B cell (primary cell): Measurements from ENCODE around the gene LRRD1. TPM values are rescaled to one million over a fixed set of nuclear protein-coding genes. Genes with fewer than 3 reads are reported as not detected.
"Not testable (repeated sequence)": the region's sequence is repeated elsewhere in the genome, so short reads cannot be mapped to it uniquely, and the experiment has no call there.

ENCODE experiments used
- ATAC-seq: fragments of 200-7000 bp; cut with Tn5 transposase; one replicate; pipeline ENCODE4 v1.10.0; 2021; ENCODE audit warnings: low read depth, mild to moderate bottlenecking, moderate number of reproducible peaks, moderate library complexity
- CTCF ChIA-PET: fragments of 350-600 bp; sonication (Branson Sonifier 250); formaldehyde crosslinking; loops from one replicate; lab custom pipeline; 2021; ENCODE audit warnings: antibody characterized with exemption, inconsistent platforms; lab: Charles Lee
- POLR2A ChIA-PET: fragments of 350-600 bp; sonication (Branson Sonifier 250); formaldehyde crosslinking; loops from one replicate; lab custom pipeline; 2021; ENCODE audit warnings: antibody characterized with exemption; lab: Charles Lee
- DNase-seq: peaks from one replicate; pipeline ENCODE4 v3.0.0; 2013
- H2AFZ ChIP-seq: 2 replicates; pipeline ENCODE4 v1.6.1; 2012; ENCODE audit warnings: mild to moderate bottlenecking, low read depth, low read length; ENCODE audit not compliant: insufficient read depth, poor library complexity, severe bottlenecking
- H3K27ac ChIP-seq, 2 donors: 1 replicate in 1 of 2; 2 replicates in 1 of 2; pipeline ENCODE4 v1.5.1; 2012 to 2013; ENCODE audit warnings: low read length in 2 of 2, mild to moderate bottlenecking in 2 of 2, moderate library complexity in 1 of 2
- H3K27me3 ChIP-seq, 4 experiments: fragments of 200-600 bp in 1 of 4; sonication (generic) in 1 of 4; replicated peaks in 1 of 4; 1 replicate in 2 of 4; 2 replicates in 2 of 4; pipeline versions ENCODE4 v1.6.1 to v1.7.0; 2013 to 2016; ENCODE audit warnings: low read length in 3 of 4, mild to moderate bottlenecking in 2 of 4, mixed read lengths in 1 of 4, moderate library complexity in 1 of 4; ENCODE audit not compliant: insufficient read depth in 4 of 4, control insufficient read depth in 3 of 4; ENCODE audit errors: control extremely low read depth in 1 of 4
- H3K36me3 ChIP-seq, 2 experiments: replicated peaks in 1 of 2; 1 replicate in 1 of 2; 2 replicates in 1 of 2; pipeline versions ENCODE4 v1.6.1 to v1.7.1; 2013; ENCODE audit warnings: low read length in 1 of 2; ENCODE audit not compliant: insufficient read depth in 2 of 2, control insufficient read depth in 1 of 2; ENCODE audit errors: control extremely low read depth in 1 of 2, extremely low read depth in 1 of 2
- H3K4me1 ChIP-seq, 2 donors: fragments of 200-600 bp in 1 of 2; sonication (generic) in 1 of 2; 1 replicate in 1 of 2; 2 replicates in 1 of 2; pipeline versions ENCODE4 v1.5.1 to v1.6.1; 2013 to 2017; ENCODE audit warnings: low read length in 2 of 2; ENCODE audit not compliant: control insufficient read depth in 2 of 2, insufficient read depth in 2 of 2
- H3K4me2 ChIP-seq: replicated peaks from 2 replicates; pipeline ENCODE3; 2012; ENCODE audit warnings: mild to moderate bottlenecking, low read depth, low read length; ENCODE audit not compliant: poor library complexity, severe bottlenecking
- H3K4me3 ChIP-seq, 5 experiments: fragments of 200-600 bp in 1 of 5; sonication (generic) in 1 of 5; 1 replicate in 3 of 5; 2 replicates in 2 of 5; pipeline versions ENCODE4 v1.5.1 to v1.7.0; 2011 to 2016; ENCODE audit warnings: low read length in 4 of 5, mild to moderate bottlenecking in 4 of 5, low read depth in 2 of 5, control low read depth in 1 of 5, moderate library complexity in 1 of 5; ENCODE audit not compliant: insufficient read depth in 1 of 5; ENCODE audit errors: control extremely low read depth in 1 of 5, extremely low read depth in 1 of 5
- H3K79me2 ChIP-seq: fragments of 200-600 bp; sonication (generic); one replicate; pipeline ENCODE4 v1.6.0; 2016; ENCODE audit warnings: low read length; ENCODE audit not compliant: control insufficient read depth, insufficient read depth
- H3K9ac ChIP-seq: fragments of 200-600 bp; sonication (generic); 2 replicates; pipeline ENCODE4 v1.6.1; 2017; ENCODE audit warnings: mild to moderate bottlenecking, low read length, moderate library complexity
- H3K9me3 ChIP-seq, 3 donors: one replicate each; pipeline versions ENCODE4 v1.6.1 to v1.7.1; 2013; ENCODE audit warnings: low read length in 2 of 3; ENCODE audit not compliant: control insufficient read depth in 2 of 3, insufficient read depth in 1 of 3; ENCODE audit errors: control extremely low read depth in 1 of 3
- H4K20me1 ChIP-seq: 2 replicates; pipeline ENCODE4 v1.6.0; 2012; ENCODE audit warnings: mild to moderate bottlenecking, low read length; ENCODE audit not compliant: insufficient read depth, control insufficient read depth, poor library complexity, severe bottlenecking
- H3K27ac Mint-ChIP-seq: one replicate; pipeline ENCODE4 v1.8.0; 2021; ENCODE audit warnings: mixed read lengths
- H3K27me3 Mint-ChIP-seq: one replicate; pipeline ENCODE4 v1.8.0; 2021; ENCODE audit warnings: mixed read lengths
- H3K4me1 Mint-ChIP-seq: one replicate; pipeline ENCODE4 v1.8.0; 2021; ENCODE audit warnings: mixed read lengths
- H3K4me3 Mint-ChIP-seq: one replicate; pipeline ENCODE4 v1.8.0; 2021; ENCODE audit warnings: mixed read lengths
- H3K9me3 Mint-ChIP-seq: one replicate; pipeline ENCODE4 v1.8.0; 2022; ENCODE audit warnings: mixed read lengths; ENCODE audit not compliant: insufficient read depth
- CTCF ChIP-seq: fragments of 200-600 bp; IDR thresholded peaks from one replicate; pipeline ENCODE4 v1.8.0; 2022; ENCODE audit warnings: antibody characterized with exemption, mild to moderate bottlenecking
- EZH2 ChIP-seq: IDR thresholded peaks from 2 replicates; pipeline ENCODE4 v1.6.1; 2012; ENCODE audit warnings: borderline replicate concordance, low read depth, mild to moderate bottlenecking, moderate library complexity, low read length; ENCODE audit not compliant: insufficient read depth, poor library complexity, severe bottlenecking
- WGBS: methylation state at CpG from one replicate; pipeline ENCODE4 v1.1.5; 2013; ENCODE audit warnings: missing lambda C conversion rate; ENCODE audit not compliant: insufficient coverage; 5-methylcytosine and 5-hydroxymethylcytosine counted together
- intact Hi-C: fragments of 100-400 bp; cut with micrococcal nuclease; formaldehyde crosslinking; loops from one replicate; pipeline ENCODE4 v1.10.0; 2022
- polyA plus RNA-seq: library from polyadenylated mRNA; depleted of rRNA; stranded (reverse); fragments of >200 nt; gene quantifications from 2 replicates; pipeline ENCODE4 v1.2.3, GENCODE V29; 2012
- total RNA-seq, 2 donors: library from RNA; stranded (reverse); fragments of 120-200 nt in 1 of 2; gene quantifications; 1 replicate in 1 of 2; 2 replicates in 1 of 2; pipeline versions ENCODE4 v1.2.3 to v1.2.4, GENCODE V29; 2013 to 2022

The LRRD1 gene
- total and polyA plus RNA-seq, 2 donors (not counting 1 experiment from before 2014, with no cell fraction given), result 0.03 to 0.17 TPM

- ChIA-PET POLR2A (no interaction called here), CTCF (no interaction called here)
- Mint-ChIP-seq H3K9me3 (no peaks in the 10 kb centered on the region), H3K27ac (no peak overlapping the region), H3K4me3 (no peak overlapping the region), H3K4me1 (no peaks in the 10 kb centered on the region), H3K27me3 (no peaks in the 10 kb centered on the region)
- Histone ChIP-seq H2AFZ (no peak overlapping the region), H3K4me3 (no peak overlapping the region), H3K79me2 (no peaks in the 10 kb centered on the region), H3K27ac (no peak overlapping the region), H3K4me2 (no peak overlapping the region), H3K9me3 (peaks cover 0 to under 1% (median 0%) of the 10 kb centered on the region in 3 donors), H3K27me3 (no peaks in the 10 kb centered on the region), H3K36me3 (peaks cover 8 to 61% of the 10 kb centered on the region in 2 experiments), H4K20me1 (no peaks in the 10 kb centered on the region), H3K4me1 (no peaks in the 10 kb centered on the region), H3K9ac (no peak overlapping the region)
- ATAC-seq (no peak), DNase-seq (no peak)
- intact Hi-C loops, result no loop called here
- TF ChIP-seq EZH2, result no peak
- no peak for TF ChIP-seq CTCF
- WGBS, result no CpG with 5 or more reads among the region's 1 CpG
These were observed 21.8 kb upstream of the LRRD1 start for GRCh38 chr7:92200791-92201190.

- H3K4me1 ChIP-seq, result no peaks in the 10 kb centered on the region
- no peak overlapping the region for H3K4me3 Mint-ChIP-seq
- peak; percentile 28 for ATAC-seq
- no peak overlapping the region for H3K4me3 ChIP-seq
- H4K20me1 ChIP-seq, result no peaks in the 10 kb centered on the region
- no peaks in the 10 kb centered on the region for H3K36me3 ChIP-seq
- no peak overlapping the region for H3K9ac ChIP-seq
- CTCF ChIA-PET, result interaction anchor here (0.8 to 1.2 kb wide), 2 partner anchors 13 to 15 kb away, joined by 3 to 4 read pairs; partner anchors contain the start of gene LRRD1
- peaks cover 6 to 15% (median 13%) of the 10 kb centered on the region in 3 donors for H3K9me3 ChIP-seq
- POLR2A ChIA-PET, result no interaction called here
- no peaks in the 10 kb centered on the region for H3K27me3 Mint-ChIP-seq
- H3K4me2 ChIP-seq, result no peak overlapping the region
- peaks cover 9% of the 10 kb centered on the region for H3K9me3 Mint-ChIP-seq
- no peak for DNase-seq
- H3K4me1 Mint-ChIP-seq, result peaks cover 4% of the 10 kb centered on the region
- no peak overlapping the region for H3K27ac Mint-ChIP-seq
- no peaks in the 10 kb centered on the region for H3K27me3 ChIP-seq
- TF ChIP-seq CTCF, result no peak
- TF ChIP-seq EZH2, result no peak
- no peaks in the 10 kb centered on the region for H3K79me2 ChIP-seq
- WGBS, result no CpG with 5 or more reads among the region's 3 CpGs
- intact Hi-C loops, result no loop called here
- H3K27ac ChIP-seq, result no peak overlapping the region
- H2AFZ ChIP-seq, result no peak overlapping the region
These were observed 13.4 kb upstream of the LRRD1 start for GRCh38 chr7:92192326-92192725.

- H3K36me3 ChIP-seq, H3K4me1 Mint-ChIP-seq, H3K4me2 ChIP-seq, H3K27me3 Mint-ChIP-seq, POLR2A ChIA-PET, H3K9ac ChIP-seq, H3K27ac Mint-ChIP-seq, H3K9me3 Mint-ChIP-seq, CTCF ChIA-PET, H3K4me1 ChIP-seq, H4K20me1 ChIP-seq, ATAC-seq, DNase-seq, H3K27me3 ChIP-seq, H2AFZ ChIP-seq, H3K79me2 ChIP-seq, H3K27ac ChIP-seq, H3K4me3 Mint-ChIP-seq, H3K4me3 ChIP-seq: not testable (repeated sequence)
- peaks cover 6 to 15% (median 13%) of the 10 kb centered on the region in 3 donors for H3K9me3 ChIP-seq
- intact Hi-C loops, result loop anchor here (10.0 kb wide), 1 partner anchor 1976 kb away; no protein-coding TSS in a partner anchor
- WGBS, result 94% methylated on average over 13 of the region's 15 CpGs
These were observed 10.3 kb upstream of the LRRD1 start for GRCh38 chr7:92189246-92189645.
